ENCODE measurements around the gene MYH2. TPM values are rescaled to one million over a fixed set of nuclear protein-coding genes. Genes with fewer than 3 reads are reported as not detected.
"Not testable (repeated sequence)": the region's sequence is repeated elsewhere in the genome, so short reads cannot be mapped to it uniquely, and the experiment has no call there.

Gene MYH2
- not detected for total RNA-seq

GRCh38 chr17:10549096-10549842 lies at the start of gene MYH2:
Gene MYH2, minus strand, starts transcription at chr17:10549658. Its CDS starts 1,738 bp downstream, at chr17:10547920.
- ATAC-seq (no peak), DNase-seq (ENCODE audit: low spot score) (no peak)
- intact Hi-C loops (cut with DNase I), result no loop called here

GRCh38 chr17:10598621-10599020 lies 49.2 kb upstream of the MYH2 start:
- DNase-seq (ENCODE audit: low spot score) (no peak), ATAC-seq (no peak)
- intact Hi-C loops (cut with DNase I), result no loop called here

- DNase-seq (ENCODE audit: low spot score), result no peak
- ATAC-seq, result no peak
- intact Hi-C loops (cut with DNase I), result no loop called here
These were observed 40.2 kb upstream of the MYH2 start for GRCh38 chr17:10589553-10590145.

- ATAC-seq, result no peak
These were observed 36.1 kb upstream of the MYH2 start for GRCh38 chr17:10585529-10585928.

GRCh38 chr17:10583834-10584233 lies 34.4 kb upstream of the MYH2 start:
- intact Hi-C loops (cut with DNase I), result no loop called here
- DNase-seq (ENCODE audit: low spot score) (no peak), ATAC-seq (no peak)

More at GRCh38 chr17:10585529-10585928, 36.1 kb upstream of the MYH2 start:
- intact Hi-C loops (cut with DNase I), result no loop called here
- no peak for DNase-seq (ENCODE audit: low spot score)

GRCh38 chr17:10579270-10579669 lies 29.8 kb upstream of the MYH2 start:
- intact Hi-C loops (cut with DNase I), result no loop called here
- DNase-seq (ENCODE audit: low spot score) (no peak), ATAC-seq (no peak)

- ATAC-seq, result no peak
- intact Hi-C loops (cut with DNase I), result no loop called here
- DNase-seq (ENCODE audit: low spot score), result no peak
These were observed 24.9 kb upstream of the MYH2 start for GRCh38 chr17:10574324-10574723.

- intact Hi-C loops (cut with DNase I), result no loop called here
- DNase-seq (ENCODE audit: low spot score), result no peak
- ATAC-seq, result no peak
These were observed 14.7 kb upstream of the MYH2 start for GRCh38 chr17:10563991-10564660.

- intact Hi-C loops (cut with DNase I), result no loop called here
- ATAC-seq, result no peak
These were observed 8.6 kb upstream of the MYH2 start for GRCh38 chr17:10558049-10558448.

GRCh38 chr17:10557422-10557821 lies 8.0 kb upstream of the MYH2 start:
- intact Hi-C loops (cut with DNase I), result no loop called here
- ATAC-seq (peak; percentile 69), DNase-seq (ENCODE audit: low spot score) (no peak)

More at GRCh38 chr17:10558049-10558448, 8.6 kb upstream of the MYH2 start:
- DNase-seq (ENCODE audit: low spot score), result no peak

- ATAC-seq (no peak), DNase-seq (ENCODE audit: low spot score) (no peak)
- intact Hi-C loops (cut with DNase I), result no loop called here
These were observed 7.0 kb upstream of the MYH2 start for GRCh38 chr17:10556301-10557005.

GRCh38 chr17:10550014-10550413 lies 556 bp upstream of the MYH2 start:
- no peak for DNase-seq (ENCODE audit: low spot score)
- intact Hi-C loops (cut with DNase I), result no loop called here
- no peak for ATAC-seq

GRCh38 chr17:10547351-10547750 lies 2.1 kb downstream of the MYH2 start:
- intact Hi-C loops (cut with DNase I), result no loop called here

GRCh38 chr17:10543486-10543885 lies 6.0 kb downstream of the MYH2 start:
- ATAC-seq; intact Hi-C loops (cut with DNase I); DNase-seq (ENCODE audit: low spot score): not testable (repeated sequence)

More at GRCh38 chr17:10547351-10547750, 2.1 kb downstream of the MYH2 start:
- DNase-seq (ENCODE audit: low spot score) (no peak), ATAC-seq (no peak)

- DNase-seq (ENCODE audit: low spot score); intact Hi-C loops (cut with DNase I); ATAC-seq: not testable (repeated sequence)
These were observed 8.3 kb downstream of the MYH2 start for GRCh38 chr17:10541179-10541578.

GRCh38 chr17:10532026-10532425 lies 17.4 kb downstream of the MYH2 start:
- ATAC-seq (no peak), DNase-seq (ENCODE audit: low spot score) (no peak)
- intact Hi-C loops (cut with DNase I), result no loop called here

GRCh38 chr17:10527419-10527818 lies 22.0 kb downstream of the MYH2 start:
- intact Hi-C loops (cut with DNase I), result no loop called here
- ATAC-seq, result no peak
- DNase-seq (ENCODE audit: low spot score), result no peak

GRCh38 chr17:10526517-10526916 lies 22.9 kb downstream of the MYH2 start:
- ATAC-seq (no peak), DNase-seq (ENCODE audit: low spot score) (no peak)
- intact Hi-C loops (cut with DNase I), result no loop called here

GRCh38 chr17:10523064-10523463 lies 26.4 kb downstream of the MYH2 start:
- ATAC-seq, result no peak
- DNase-seq (ENCODE audit: low spot score), result no peak
- intact Hi-C loops (cut with DNase I), result no loop called here
